OCI-LY3 (cell line): ENCODE data around the gene LYRM9.

ENCODE experiments used
- H2AFZ ChIP-seq: fragments of 200-600, 300-600 bp; shearing (Covaris generic); 2 replicates; pipeline ENCODE4 v1.6.0; 2014; ENCODE audit warnings: antibody characterized with exemption, low read depth, low read length
- H3K27ac ChIP-seq: fragments of 200-600, 300-600 bp; sonication (generic); 2 replicates; pipeline ENCODE4 v1.5.1; 2014; ENCODE audit warnings: mild to moderate bottlenecking, low read length, moderate library complexity, mixed read lengths
- H3K27me3 ChIP-seq: fragments of 200-600, 300-600 bp; sonication (generic); 2 replicates; pipeline ENCODE4 v1.6.1; 2014; ENCODE audit warnings: low read depth, low read length, mixed read lengths
- H3K36me3 ChIP-seq: fragments of 200-600, 300-600 bp; sonication (generic); replicated peaks from 2 replicates; pipeline ENCODE3; 2014; ENCODE audit warnings: low read depth, low read length, mixed read lengths
- H3K4me1 ChIP-seq: fragments of 300-600, 200-600 bp; sonication (generic); 2 replicates; pipeline ENCODE4 v1.6.1; 2014; ENCODE audit warnings: low read length, mixed read lengths
- H3K4me2 ChIP-seq: fragments of 200-600, 300-600 bp; sonication (generic); 2 replicates; pipeline ENCODE4 v1.6.1; 2014; ENCODE audit warnings: low read length, mixed read lengths
- H3K4me3 ChIP-seq: fragments of 300-600, 200-600 bp; sonication (generic); 2 replicates; pipeline ENCODE4 v1.5.1; 2014; ENCODE audit warnings: antibody characterized with exemption, mild to moderate bottlenecking, low read length, moderate library complexity
- H3K79me2 ChIP-seq: fragments of 300-600, 200-600 bp; shearing (Covaris generic); 2 replicates; pipeline ENCODE4 v1.6.1; 2014; ENCODE audit warnings: mild to moderate bottlenecking, low read length, mixed read lengths
- H3K9ac ChIP-seq: fragments of 300-600, 200-600 bp; shearing (Covaris generic); 2 replicates; pipeline ENCODE4 v1.6.0; 2014; ENCODE audit warnings: mild to moderate bottlenecking, low read length, moderate library complexity
- H3K9me3 ChIP-seq: fragments of 200-600, 300-600 bp; shearing (Covaris generic); 2 replicates; pipeline ENCODE4 v1.6.1; 2014; ENCODE audit warnings: low read length, mixed read lengths; ENCODE audit not compliant: insufficient read depth
- H4K20me1 ChIP-seq: fragments of 200-600, 300-600 bp; sonication (generic); 2 replicates; pipeline ENCODE4 v1.6.1; 2016; ENCODE audit warnings: low read length, mixed read lengths; ENCODE audit not compliant: insufficient read depth
- CTCF ChIP-seq: fragments of 200-600, 300-600 bp; sonication (generic); IDR thresholded peaks from 2 replicates; pipeline ENCODE4 v1.5.1; 2014; ENCODE audit warnings: antibody characterized with exemption, low read length, low read depth
- EZH2phosphoT487 ChIP-seq: fragments of 200-600 bp; shearing (Covaris generic); IDR thresholded peaks from 2 replicates; pipeline ENCODE4 v1.6.1; 2018; ENCODE audit warnings: antibody characterized with exemption, mixed run types, low read depth

The LYRM9 gene

GRCh38 chr17:27896701-27897100 is 3.5 kb upstream of the LYRM9 start:
- Histone ChIP-seq H3K4me1 (peaks cover 17% of the 10 kb centered on the region), H3K4me2 (no peak overlapping the region), H3K9me3 (no peaks in the 10 kb centered on the region), H3K27ac (no peak overlapping the region), H3K4me3 (no peak overlapping the region), H4K20me1 (no peaks in the 10 kb centered on the region), H3K9ac (no peak overlapping the region), H3K27me3 (peaks cover 30% of the 10 kb centered on the region), H2AFZ (no peak overlapping the region), H3K79me2 (no peaks in the 10 kb centered on the region), H3K36me3 (no peaks in the 10 kb centered on the region)
- TF ChIP-seq EZH2phosphoT487, result no peak
- TF ChIP-seq CTCF, result no peak

GRCh38 chr17:27895940-27896535 is 2.9 kb upstream of the LYRM9 start:
- H2AFZ ChIP-seq, result no peak overlapping the region
- no peaks in the 10 kb centered on the region for H3K36me3 ChIP-seq
- H3K79me2 ChIP-seq, result no peaks in the 10 kb centered on the region
- no peaks in the 10 kb centered on the region for H4K20me1 ChIP-seq
- TF ChIP-seq CTCF, result no peak
- no peak for TF ChIP-seq EZH2phosphoT487
- peaks cover 30% of the 10 kb centered on the region for H3K27me3 ChIP-seq
- no peak overlapping the region for H3K4me3 ChIP-seq
- peaks cover 17% of the 10 kb centered on the region for H3K4me1 ChIP-seq
- no peak overlapping the region for H3K27ac ChIP-seq
- H3K9ac ChIP-seq, result no peak overlapping the region
- no peaks in the 10 kb centered on the region for H3K9me3 ChIP-seq
- H3K4me2 ChIP-seq, result no peak overlapping the region

GRCh38 chr17:27895123-27895895 is 2.1 kb upstream of the LYRM9 start:
- Histone ChIP-seq H3K27ac (no peak overlapping the region), H3K27me3 (peaks cover 30% of the 10 kb centered on the region), H2AFZ (no peak overlapping the region), H4K20me1 (no peaks in the 10 kb centered on the region), H3K36me3 (no peaks in the 10 kb centered on the region), H3K4me2 (no peak overlapping the region), H3K4me1 (peaks cover 17% of the 10 kb centered on the region), H3K9me3 (no peaks in the 10 kb centered on the region), H3K79me2 (no peaks in the 10 kb centered on the region), H3K4me3 (no peak overlapping the region), H3K9ac (no peak overlapping the region)
- TF ChIP-seq CTCF (no peak), EZH2phosphoT487 (no peak)

- H2AFZ ChIP-seq, result peak overlapping the region; percentile 100
- no peaks in the 10 kb centered on the region for H4K20me1 ChIP-seq
- H3K4me2 ChIP-seq, result peak overlapping the region; percentile 100
- H3K4me1 ChIP-seq, result peaks cover 17% of the 10 kb centered on the region
- no peaks in the 10 kb centered on the region for H3K9me3 ChIP-seq
- no peak overlapping the region for H3K27ac ChIP-seq
- TF ChIP-seq CTCF, result no peak
- TF ChIP-seq EZH2phosphoT487, result no peak
- no peaks in the 10 kb centered on the region for H3K79me2 ChIP-seq
- peak overlapping the region; percentile 68 for H3K9ac ChIP-seq
- peak overlapping the region; percentile 79 for H3K4me3 ChIP-seq
- H3K27me3 ChIP-seq, result peaks cover 25% of the 10 kb centered on the region
- H3K36me3 ChIP-seq, result no peaks in the 10 kb centered on the region
Observed at GRCh38 chr17:27893841-27894503, 807 bp upstream of the LYRM9 start.
